ENCODE results near the gene TTLL1.
"Not testable (repeated sequence)": the region's sequence is repeated elsewhere in the genome, so short reads cannot be mapped to it uniquely, and the experiment has no call there.

Gene TTLL1

GRCh38 chr22:43078522-43078921 is 10.7 kb downstream of the TTLL1 start:
- DNase-seq (ENCODE audit: low read depth in 2 of 2, low spot score in 1 of 2): no peak

- no peak for DNase-seq (ENCODE audit: low read depth in 2 of 2, low spot score in 1 of 2)
Observed at GRCh38 chr22:43077121-43077877, 11.9 kb downstream of the TTLL1 start.

GRCh38 chr22:43066844-43067385 is 22.3 kb downstream of the TTLL1 start:
- DNase-seq (ENCODE audit: low read depth in 2 of 2, low spot score in 1 of 2): no peak

- DNase-seq (ENCODE audit: low read depth in 2 of 2, low spot score in 1 of 2): no peak
Observed at GRCh38 chr22:43066134-43066533, 23.1 kb downstream of the TTLL1 start.

- DNase-seq (ENCODE audit: low read depth in 2 of 2, low spot score in 1 of 2): no peak
Observed at GRCh38 chr22:43060183-43060582, 29.0 kb downstream of the TTLL1 start.

- no peak for DNase-seq (ENCODE audit: low read depth in 2 of 2, low spot score in 1 of 2)
Observed at GRCh38 chr22:43057641-43058040, 31.6 kb downstream of the TTLL1 start.

- no peak for DNase-seq (ENCODE audit: low read depth in 2 of 2, low spot score in 1 of 2)
Observed at GRCh38 chr22:43053176-43053575, 36.0 kb downstream of the TTLL1 start.

DNA sequence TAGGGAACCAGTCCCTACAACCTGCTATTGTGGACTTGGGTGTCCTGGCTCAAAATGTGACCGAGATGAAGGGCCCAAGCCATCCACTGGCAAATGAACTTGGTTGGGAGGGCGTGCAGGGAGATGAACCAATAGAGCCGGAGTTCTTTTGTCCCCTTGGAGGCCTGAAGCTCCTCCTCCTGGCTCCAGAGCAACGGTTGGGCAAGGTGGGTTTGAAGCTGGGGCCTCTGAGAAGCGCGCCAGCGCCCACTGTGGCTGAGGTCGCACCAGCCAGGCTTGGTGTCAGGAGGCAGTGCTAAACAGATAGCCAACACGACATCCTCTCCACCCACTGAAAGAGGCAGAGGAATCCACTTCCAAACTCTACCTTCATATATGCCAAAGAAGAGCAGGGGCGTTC is 38.2 kb downstream of the TTLL1 start:
- no peak for DNase-seq (ENCODE audit: low read depth in 2 of 2, low spot score in 1 of 2)

DNA sequence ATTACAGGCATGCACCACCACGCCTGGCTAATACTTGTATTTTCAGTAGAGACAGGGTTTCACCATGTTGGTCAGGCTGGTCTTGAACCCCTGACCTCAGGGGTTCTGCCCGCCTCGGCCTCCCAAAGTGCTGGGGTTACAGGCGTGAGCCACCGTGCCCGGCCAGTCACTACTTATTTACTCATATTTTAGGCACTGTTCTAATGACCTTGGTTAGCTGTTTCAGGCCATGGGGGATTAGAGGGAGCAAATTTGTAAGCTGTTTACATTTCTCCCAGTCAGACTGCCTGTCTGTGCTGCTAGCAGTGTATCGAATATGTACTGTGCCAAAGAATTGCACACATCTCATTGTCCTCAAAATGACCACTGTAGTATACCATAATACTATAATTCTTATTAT is 41.6 kb downstream of the TTLL1 start:
- no peak for DNase-seq (ENCODE audit: low read depth in 2 of 2, low spot score in 1 of 2)

- no peak for DNase-seq (ENCODE audit: low read depth in 2 of 2, low spot score in 1 of 2)
Observed at GRCh38 chr22:43044290-43044712, 44.9 kb downstream of the TTLL1 start.

- DNase-seq (ENCODE audit: low read depth in 2 of 2, low spot score in 1 of 2): no peak
Observed at GRCh38 chr22:43042101-43042780, 47.0 kb downstream of the TTLL1 start.

GRCh38 chr22:43039800-43040199 is 49.4 kb downstream of the TTLL1 start:
- DNase-seq (ENCODE audit: low read depth in 2 of 2, low spot score in 1 of 2): no peak

- DNase-seq (ENCODE audit: low read depth in 2 of 2, low spot score in 1 of 2): no peak
Observed at GRCh38 chr22:43038325-43038724, 50.9 kb downstream of the TTLL1 start.

GRCh38 chr22:43036282-43036829 is 52.8 kb downstream of the TTLL1 start:
- no peak for DNase-seq (ENCODE audit: low read depth in 2 of 2, low spot score in 1 of 2)

GRCh38 chr22:43035250-43035649 is 53.9 kb downstream of the TTLL1 start:
- DNase-seq (ENCODE audit: low read depth in 2 of 2, low spot score in 1 of 2): no peak

DNA sequence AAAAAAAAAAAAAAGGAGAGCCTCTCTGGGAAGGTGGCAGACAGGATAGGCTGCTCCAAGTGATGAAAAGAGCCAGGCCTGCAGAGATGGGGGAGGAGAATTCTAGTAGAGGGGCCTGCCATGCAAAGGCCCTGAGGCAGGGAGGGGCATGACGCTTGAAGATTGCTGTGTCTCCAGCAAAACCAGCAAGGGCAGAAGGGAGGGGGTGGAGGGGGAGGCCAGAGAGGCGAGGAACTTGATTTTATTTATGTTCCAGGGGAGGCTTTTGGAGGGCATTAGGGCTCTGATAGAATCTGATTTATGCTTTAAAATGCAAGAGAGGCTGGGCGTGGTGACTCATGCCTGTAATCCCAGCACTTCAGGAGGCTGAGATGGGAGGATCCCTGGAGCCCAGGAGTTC is 57.6 kb downstream of the TTLL1 start:
- DNase-seq (ENCODE audit: low read depth in 2 of 2, low spot score in 1 of 2): no peak

GRCh38 chr22:43018615-43019014 is 70.6 kb downstream of the TTLL1 start:
- DNase-seq (ENCODE audit: low read depth in 2 of 2, low spot score in 1 of 2): no peak

GRCh38 chr22:43017525-43018460 is 71.4 kb downstream of the TTLL1 start:
- no peak for DNase-seq (ENCODE audit: low read depth in 2 of 2, low spot score in 1 of 2)

DNA sequence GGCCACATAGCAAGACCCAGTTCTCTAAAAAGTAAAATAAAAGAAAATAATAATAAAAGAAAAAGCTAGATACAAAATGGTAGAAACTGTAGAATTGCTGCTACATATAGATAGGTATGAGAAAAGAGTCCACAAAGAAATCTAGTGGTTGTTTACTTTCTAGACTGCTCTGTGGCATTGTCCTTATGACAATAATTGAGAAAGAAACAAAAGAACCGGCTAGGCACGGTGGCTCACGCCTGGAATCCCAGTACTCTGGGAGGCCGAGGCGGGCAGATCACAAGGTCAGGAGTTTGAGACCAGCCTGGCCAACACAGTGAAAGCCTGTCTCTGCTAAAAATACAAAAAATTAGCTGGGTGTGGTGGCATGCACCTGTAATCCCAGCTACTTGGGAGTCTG is 73.0 kb downstream of the TTLL1 start:
- DNase-seq (ENCODE audit: low read depth in 2 of 2, low spot score in 1 of 2): not testable (repeated sequence)

DNA sequence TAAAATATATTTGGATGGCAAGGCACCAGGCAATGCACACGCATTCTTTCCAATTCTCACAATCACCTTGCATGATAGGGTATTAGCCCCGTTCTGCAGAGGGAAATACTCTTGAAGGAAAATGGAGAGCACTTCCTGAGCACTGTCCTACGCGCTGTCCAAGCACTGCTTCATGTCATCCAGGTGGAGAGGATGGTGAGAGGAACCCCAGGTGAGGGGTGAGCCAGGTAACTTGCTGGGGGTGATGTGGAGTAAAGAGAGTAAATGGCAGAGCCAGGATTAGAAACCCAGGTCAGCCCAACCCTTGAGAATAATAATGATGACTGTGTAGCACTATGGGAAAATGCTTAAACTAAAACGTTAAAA is 73.5 kb downstream of the TTLL1 start:
- no peak for DNase-seq (ENCODE audit: low read depth in 2 of 2, low spot score in 1 of 2)
